Measurements from ENCODE around the gene SPEM1.

DNA sequence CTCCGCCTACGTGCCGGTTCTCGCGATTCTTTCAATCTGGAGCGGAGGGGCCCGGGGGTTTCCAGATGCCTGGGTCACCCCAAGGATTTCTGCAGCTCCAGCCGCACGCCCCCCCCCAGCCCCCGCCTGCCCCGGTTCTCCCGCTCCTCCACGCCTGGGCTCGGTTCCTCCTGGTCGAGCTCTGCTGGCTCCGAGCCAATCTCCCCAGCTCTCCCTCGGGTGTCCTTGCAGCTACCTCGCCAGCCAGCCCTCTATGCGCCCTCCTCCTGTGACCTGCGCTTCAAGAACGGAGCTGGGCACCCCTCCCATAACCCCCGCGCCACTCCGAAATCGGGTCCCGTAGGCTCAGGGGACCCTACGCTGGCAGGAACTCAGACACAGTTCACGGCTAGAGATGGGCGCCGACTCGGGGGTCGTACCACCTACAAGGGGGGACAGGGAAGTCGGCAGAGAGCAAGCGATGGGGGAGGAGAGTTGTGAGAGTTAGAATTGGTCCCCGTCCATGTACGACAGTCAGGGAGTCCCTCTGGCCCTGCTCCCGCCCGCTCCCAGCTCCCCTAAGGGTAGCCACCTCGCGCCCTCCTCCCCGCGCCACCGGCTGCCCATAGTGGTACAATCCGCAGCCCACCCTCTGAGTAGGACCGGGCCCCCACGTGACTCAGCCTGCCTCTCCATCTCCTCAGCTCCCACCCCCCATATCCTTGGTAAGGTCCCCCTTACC, 20.1 kb downstream of the SPEM1 start:
- TF ChIP-seq CTCF (IDR thresholded peaks at IDR 0.05; ENCODE audit: low read depth, low read length) = no peak
- no peak for TF ChIP-seq EZH2phosphoT487 (IDR thresholded peaks at IDR 0.05; ENCODE audit: low read depth)
